GM19372 (cell line): Measurements from ENCODE around the gene BPIFB2.

Experiments used
- ATAC-seq: cut with Tn5 transposase; IDR thresholded peaks from one replicate; pipeline ENCODE4 v1.9.1; 2021; ENCODE audit warnings: mild to moderate bottlenecking, low read depth, moderate library complexity; ENCODE audit not compliant: unreplicated experiment

BPIFB2 gene

DNA sequence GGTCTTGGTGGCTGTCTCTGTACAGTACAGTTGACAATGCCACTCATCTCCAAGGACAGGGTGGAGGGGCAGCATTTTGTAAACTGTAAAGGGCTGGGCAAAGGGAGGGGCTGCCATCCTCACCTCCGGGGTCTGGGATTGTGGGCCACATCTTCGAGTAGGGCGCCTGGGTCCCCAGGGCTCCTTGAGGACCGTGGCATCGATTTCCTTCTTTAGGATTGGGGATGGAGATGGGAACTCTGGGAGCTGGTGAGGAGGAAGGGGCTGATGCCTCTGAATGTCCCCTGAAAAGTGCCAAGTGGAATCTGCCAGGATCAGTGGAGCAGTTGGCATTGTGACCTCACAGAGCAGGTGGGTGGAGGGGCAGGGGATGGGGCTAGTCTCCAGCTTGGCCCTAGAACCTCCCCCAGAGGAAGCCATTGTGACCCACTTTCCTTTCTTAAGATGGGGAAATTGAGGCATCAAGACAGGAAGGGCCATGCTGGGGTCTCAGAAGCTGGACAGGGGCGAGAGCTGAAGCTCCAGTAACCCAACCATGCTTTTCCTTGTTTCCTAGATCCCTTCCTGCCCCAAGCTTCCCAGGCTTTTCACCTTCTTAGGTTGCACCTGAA lies 3.3 kb upstream of the BPIFB2 start, which contains the start of gene SUN5:
SUN5 (minus strand) TSS at position 293 of the 611 bp plus-strand sequence; CDS start at position 200, 93 bp downstream.
- no peak for ATAC-seq

GRCh38 chr20:33005132-33005566 lies 2.4 kb upstream of the BPIFB2 start:
- ATAC-seq = no peak

DNA sequence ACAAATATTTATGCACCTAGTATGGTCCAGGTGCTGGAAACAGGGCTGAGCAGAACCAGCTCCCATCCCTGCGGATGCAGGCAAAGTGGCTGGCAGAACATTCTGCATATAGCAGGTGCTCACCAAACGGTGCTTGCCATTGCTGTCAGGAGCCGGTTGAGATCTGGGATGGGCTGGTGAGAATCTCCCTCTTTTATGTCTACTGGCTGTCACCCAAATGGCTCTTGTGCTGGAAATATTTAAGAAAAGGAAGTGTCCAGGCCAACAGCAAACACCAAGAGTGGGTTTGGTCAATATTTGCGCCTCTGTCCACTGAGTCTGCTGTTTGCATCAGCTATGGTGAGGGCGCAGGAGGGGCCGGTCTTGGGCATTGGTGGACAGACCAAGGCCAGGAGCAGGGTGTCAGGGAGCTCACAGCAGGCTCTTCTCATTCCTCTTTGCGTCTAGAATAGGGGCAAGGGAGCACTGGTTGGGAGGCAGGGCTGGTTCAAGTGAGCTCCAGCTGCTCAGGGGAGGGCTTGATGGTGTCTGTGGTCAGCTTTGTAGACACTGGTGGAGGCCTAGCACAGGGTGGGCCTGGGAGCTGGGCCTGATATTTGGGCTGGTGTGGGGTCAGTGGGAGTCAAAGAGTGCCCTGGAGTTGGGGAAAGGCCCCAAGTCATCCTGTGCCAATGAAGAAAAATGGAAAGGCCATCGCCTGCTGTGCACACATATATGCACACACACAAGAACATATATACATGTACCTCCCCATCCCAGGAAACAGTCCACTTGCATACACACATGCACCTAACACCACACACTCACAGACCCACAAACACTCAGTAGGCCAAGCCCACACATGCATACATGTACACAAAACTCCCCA lies 1.4 kb upstream of the BPIFB2 start:
- no peak for ATAC-seq

DNA sequence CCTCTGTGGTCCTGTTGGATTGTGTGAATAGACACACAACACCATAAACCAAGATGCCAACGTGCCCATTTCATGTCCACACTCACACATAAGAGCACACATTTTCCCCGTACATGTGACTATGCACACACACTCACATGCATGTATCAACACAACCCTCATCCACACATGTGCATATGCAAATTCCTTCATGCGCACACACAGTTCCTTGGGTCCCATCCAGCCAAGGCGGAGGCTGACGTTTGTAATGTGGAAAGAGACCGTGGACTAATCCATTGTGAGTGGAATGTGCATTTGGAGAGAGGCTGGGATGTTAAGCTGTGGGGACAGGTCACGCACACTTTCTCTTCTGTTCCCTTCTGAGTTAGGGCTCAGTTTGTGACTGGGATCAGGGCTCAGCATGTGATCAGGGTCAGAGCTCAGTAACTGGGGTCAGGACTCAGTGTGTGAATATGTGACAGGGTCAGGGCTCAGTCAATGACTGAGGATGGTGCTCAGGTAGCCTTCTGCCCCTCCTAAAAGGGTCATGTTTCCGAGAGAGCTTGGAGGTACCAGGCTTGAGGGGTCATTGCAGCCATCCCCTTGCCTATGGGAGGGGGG lies 628 bp upstream of the BPIFB2 start:
- ATAC-seq = no peak

- ATAC-seq = no peak
These were observed 1.1 kb downstream of the BPIFB2 start for GRCh38 chr20:33008336-33009213.

DNA sequence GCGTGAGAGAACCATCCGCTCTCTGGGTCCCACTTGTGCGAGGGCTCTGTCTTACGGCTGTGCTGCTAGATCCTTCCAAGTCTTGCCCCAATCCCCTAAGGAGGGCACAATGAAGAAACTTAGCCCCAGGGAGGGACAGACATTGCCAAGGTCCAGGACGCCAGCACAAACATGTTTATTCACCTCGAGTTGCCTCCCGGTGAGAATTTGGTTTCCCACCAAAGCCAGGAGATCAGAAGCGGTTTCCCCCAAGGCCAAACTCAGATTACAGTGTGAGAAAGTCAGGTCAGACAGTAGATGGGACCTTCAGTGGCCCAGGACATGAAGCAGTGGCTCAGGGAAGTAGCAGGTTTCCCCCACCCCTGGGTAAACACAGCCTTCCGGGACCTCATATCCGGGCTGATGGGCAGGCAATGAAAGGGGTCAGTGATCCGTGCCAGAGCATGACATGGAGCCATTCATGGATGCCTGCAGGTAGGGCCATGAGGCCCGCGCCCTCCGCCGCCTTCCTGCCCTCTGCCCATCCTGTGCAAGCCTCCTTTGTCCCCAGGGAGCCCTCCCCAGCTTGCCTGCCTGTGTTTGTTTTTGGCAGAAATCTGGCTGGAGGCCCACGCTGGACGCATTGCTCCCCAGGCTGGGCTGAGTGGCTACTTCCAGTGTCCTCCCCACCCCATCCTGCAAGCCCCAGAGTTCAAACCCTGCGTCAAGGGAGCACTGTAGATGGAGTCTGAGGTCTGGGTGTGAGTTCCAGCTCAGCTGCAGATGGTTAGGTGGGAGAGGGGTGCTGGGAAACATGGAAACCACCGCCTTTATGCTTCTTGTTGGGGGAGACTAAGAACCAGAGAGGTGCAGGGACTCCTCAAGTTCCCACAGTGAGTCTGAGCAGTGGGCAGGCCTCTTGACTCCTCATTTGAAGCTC lies 2.0 kb downstream of the BPIFB2 start:
- no peak for ATAC-seq

DNA sequence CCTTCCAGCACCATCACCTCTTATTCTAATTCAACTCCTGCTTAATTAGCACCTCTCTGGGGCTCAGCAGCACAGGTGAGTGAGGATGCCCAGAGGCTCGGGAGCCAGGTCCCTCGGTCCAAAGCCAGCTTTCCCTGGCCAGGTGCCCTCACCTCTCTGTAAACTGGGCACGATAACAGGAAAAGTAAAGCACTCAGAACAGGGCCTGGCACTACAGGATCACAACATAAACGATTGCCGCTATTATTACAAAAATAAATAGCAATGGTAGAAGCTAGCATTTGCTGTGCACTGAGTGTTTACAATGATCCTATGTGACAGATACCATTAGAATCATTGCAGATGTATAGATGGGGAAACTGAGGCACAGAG lies 2.6 kb downstream of the BPIFB2 start:
- no peak for ATAC-seq

- no peak for ATAC-seq
These were observed 3.4 kb downstream of the BPIFB2 start for GRCh38 chr20:33010674-33011449.

DNA sequence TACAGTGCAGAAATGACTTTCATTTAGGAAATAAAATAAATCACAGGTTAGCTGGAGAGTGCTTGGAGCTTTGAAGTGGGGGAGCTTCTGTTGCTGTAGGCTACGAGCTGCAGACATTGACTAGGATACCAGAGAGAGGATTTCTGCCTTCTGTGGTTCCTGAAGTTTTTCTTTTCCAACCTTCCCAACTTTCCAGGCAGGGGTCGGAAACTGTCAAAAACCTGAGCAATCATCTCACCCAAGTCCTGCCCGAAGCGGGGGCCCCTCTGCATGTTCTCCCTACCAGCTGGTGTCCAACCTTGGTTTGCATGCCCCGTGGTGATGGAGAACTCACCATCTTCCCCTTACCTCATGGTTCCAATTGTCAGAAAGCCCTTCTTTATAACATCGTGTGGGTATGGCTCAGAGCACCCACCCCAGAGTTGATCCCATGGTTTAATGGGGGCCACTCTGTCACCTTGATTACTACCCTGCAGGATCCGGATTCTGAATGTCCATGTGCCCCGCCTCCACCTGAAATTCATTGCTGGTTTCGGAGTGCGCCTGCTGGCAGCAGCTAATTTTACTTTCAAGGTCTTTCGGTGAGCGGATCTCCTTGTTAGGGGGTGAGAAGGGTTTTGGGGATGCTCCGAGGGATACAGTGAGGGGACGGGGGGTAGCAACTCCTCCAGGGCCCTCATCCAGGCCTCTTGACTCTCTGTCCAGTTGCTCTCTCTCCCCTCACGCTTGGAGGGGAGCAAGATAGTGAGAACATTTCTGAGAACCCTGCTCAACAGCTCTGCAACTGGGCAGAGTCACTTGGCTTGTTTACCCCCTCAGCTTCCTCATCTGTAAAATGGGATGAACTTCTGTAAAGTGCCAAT lies 5.1 kb downstream of the BPIFB2 start:
- no peak for ATAC-seq

DNA sequence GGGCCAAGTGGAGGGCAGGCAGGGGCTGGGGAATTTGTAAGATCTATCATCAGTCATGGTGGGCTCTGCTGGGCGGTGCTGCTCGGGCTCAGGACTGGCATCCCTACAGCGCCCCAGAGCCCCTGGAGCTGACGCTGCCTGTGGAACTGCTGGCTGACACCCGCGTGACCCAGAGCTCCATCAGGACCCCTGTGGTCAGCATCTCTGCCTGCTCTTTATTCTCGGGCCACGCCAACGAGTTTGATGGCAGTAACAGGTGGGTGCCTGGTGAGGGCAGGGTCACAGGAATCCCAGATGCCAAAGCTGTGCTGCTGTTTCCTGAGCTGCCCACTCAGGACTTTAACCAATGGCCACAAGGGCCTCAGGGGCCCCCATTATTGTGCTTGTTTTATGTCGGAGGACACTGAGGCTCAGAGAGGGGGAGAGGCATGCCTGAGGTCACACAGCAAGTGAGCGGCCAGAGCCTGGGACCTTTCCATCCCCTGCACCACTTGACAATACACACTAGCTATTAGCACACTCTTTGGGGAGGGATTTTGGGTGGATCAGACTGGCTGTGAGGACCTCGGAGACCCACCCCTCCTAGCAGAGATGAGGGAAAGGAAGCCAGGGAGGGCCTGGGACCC lies 6.3 kb downstream of the BPIFB2 start:
- no peak for ATAC-seq

- no peak for ATAC-seq
These were observed 7.0 kb downstream of the BPIFB2 start for GRCh38 chr20:33014336-33015113.

DNA sequence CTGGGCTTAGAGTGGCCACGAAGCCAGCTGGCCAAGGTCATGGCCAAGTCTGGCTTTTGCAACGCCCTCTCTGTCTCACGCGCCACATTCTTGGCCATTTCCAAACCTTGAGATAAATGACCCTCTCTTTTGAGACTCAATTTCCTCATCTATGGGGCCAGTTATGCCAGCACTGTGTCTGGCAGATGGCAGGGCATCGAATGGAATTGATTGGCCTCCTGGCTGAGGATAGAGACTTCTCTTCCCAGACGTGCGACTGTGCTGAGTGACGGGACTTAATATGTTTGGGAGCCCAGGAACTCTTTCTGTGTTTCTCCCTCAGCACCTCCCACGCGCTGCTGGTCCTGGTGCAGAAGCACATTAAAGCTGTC lies 7.6 kb downstream of the BPIFB2 start:
- no peak for ATAC-seq

DNA sequence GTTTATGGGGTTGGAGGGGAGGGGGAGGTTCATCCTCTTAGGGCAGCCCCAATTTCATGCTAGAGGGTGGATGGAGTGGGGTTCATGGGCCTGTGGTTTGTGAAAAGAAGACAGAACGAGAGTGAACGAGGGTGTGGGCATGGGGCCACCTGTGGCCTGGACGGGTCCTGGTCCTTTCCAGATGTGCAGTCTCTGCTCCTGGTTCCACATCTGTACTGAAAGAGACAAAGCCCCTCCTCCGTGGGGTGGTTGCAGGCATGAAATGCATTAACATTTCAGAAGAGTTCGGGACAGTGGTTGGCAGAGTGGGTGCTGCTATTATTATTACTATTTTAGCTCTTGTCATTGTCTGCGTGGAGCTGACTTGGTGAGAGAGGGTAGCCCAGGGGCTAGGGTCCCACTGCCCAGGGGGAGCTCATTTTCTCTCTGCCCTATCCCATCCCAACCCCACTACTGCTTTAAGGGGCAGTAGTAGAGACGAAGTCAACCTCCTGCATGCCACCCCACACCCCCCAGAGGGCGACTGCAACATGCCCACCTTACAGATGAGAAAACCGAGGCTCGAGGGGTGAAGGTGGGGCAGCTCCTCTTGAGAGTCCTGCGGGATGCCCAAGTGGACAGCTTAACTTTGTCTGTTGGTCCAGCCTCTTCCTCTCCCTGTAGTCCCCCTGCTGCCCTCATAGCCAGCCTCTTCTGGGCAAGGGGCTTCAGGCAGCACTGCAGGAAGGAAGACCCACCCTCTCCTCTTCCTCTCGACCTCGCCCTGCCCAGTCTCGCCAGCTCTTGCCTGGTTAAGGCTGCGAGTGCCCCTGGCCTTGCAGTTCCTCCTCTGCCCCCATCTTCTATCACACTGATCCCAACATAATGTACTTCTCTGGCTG lies 8.4 kb downstream of the BPIFB2 start:
- ATAC-seq = no peak

DNA sequence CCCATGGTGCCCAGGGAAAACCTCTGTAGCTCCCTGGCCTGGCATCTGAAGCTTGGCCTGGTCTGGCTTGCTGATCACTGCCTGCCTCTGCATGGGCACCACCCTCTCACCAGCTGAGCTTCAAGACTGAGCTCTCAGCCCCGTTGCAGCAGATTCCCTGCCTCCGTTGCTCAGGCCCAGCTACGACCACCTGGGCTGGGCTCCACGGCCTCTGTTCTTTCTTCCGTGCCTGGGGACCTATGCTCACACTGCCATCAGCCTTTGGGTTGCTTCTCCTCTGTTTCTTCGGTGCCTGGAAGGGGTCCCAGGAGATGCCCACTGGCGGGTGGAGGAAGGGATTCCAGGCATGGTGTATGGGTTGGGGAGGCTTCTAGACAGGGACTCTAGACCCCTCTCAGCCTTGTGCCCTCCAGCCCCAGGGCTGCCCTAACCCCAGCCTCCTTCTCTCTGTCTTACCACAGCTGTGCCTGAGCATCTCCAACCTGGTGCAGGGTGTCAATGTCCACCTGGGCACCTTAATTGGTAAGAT lies 9.1 kb downstream of the BPIFB2 start:
- no peak for ATAC-seq

GRCh38 chr20:33017542-33017941 lies 10.0 kb downstream of the BPIFB2 start:
- ATAC-seq = no peak
